Cerebellar cortex (tissue), 1 donor: ENCODE measurements around the gene SLC12A6.
"Not testable (repeated sequence)": the region's sequence is repeated elsewhere in the genome, so short reads cannot be mapped to it uniquely, and the experiment has no call there.

ENCODE experiments used
- DNase-seq: peaks from one replicate; pipeline ENCODE4 v3.0.0-alpha.2; 2015; ENCODE audit warnings: low spot score

Gene SLC12A6

GRCh38 chr15:34357653-34358052, 20.1 kb upstream of the SLC12A6 start:
- DNase-seq = no peak

DNA sequence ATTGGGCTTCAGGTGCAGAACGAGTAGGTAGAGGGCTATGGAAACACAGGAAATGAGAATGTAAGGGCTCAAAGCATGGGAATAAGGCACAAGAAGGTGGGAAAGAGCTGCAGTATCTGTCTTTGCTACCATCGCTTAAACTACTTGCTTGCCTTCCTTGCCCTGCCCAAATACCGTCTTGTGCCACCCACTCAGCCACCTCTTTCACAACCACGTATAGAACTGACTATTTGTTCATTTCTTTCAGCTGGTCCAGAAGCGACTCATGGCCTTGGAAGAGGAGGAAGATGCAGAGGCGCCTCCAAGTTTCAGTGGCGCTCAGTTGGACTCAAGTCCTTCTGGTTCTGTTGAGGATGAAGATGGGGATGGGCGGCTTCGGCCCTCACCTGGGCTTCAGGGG, 17.7 kb upstream of the SLC12A6 start:
- DNase-seq = no peak

DNA sequence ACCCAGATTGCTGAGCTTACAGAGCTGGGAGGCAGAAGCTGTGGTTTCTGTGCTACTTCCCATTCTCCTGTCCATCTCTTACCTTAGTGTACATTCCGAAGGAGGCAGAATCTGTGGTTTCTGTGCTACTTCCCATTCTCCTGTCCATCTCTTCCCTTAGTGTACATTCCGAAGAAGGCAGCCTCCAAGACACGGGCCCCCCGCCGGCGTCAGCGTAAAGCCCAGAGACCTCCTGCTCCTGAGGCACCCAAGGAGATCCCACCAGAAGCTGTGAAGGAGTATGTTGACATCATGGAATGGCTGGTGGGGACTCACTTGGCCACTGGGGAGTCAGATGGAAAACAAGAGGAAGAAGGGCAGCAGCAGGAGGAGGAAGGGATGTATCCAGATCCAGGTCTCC, 16.7 kb upstream of the SLC12A6 start:
- no peak for DNase-seq

- no peak for DNase-seq
These were observed 16.0 kb upstream of the SLC12A6 start for GRCh38 chr15:34353627-34354026.

- not testable (repeated sequence) for DNase-seq
These were observed 15.4 kb upstream of the SLC12A6 start for GRCh38 chr15:34352996-34353395.

GRCh38 chr15:34349769-34350168, 12.2 kb upstream of the SLC12A6 start:
- no peak for DNase-seq

- no peak for DNase-seq
These were observed 11.2 kb upstream of the SLC12A6 start for GRCh38 chr15:34348735-34349300.

- no peak for DNase-seq
These were observed 10.5 kb upstream of the SLC12A6 start for GRCh38 chr15:34347951-34348638.

- DNase-seq = peak; percentile 94
These were observed 5.4 kb upstream of the SLC12A6 start, which contains the start of the genes NOP10 and NUTM1 for GRCh38 chr15:34342737-34343575. Gene NOP10 (minus strand): TSS chr15:34343136. CDS start chr15:34343073, 63 bp downstream. Gene NUTM1 (plus strand): TSS chr15:34343315. CDS start chr15:34343697, 382 bp downstream.

GRCh38 chr15:34342213-34342736, 4.7 kb upstream of the SLC12A6 start:
- not testable (repeated sequence) for DNase-seq

DNA sequence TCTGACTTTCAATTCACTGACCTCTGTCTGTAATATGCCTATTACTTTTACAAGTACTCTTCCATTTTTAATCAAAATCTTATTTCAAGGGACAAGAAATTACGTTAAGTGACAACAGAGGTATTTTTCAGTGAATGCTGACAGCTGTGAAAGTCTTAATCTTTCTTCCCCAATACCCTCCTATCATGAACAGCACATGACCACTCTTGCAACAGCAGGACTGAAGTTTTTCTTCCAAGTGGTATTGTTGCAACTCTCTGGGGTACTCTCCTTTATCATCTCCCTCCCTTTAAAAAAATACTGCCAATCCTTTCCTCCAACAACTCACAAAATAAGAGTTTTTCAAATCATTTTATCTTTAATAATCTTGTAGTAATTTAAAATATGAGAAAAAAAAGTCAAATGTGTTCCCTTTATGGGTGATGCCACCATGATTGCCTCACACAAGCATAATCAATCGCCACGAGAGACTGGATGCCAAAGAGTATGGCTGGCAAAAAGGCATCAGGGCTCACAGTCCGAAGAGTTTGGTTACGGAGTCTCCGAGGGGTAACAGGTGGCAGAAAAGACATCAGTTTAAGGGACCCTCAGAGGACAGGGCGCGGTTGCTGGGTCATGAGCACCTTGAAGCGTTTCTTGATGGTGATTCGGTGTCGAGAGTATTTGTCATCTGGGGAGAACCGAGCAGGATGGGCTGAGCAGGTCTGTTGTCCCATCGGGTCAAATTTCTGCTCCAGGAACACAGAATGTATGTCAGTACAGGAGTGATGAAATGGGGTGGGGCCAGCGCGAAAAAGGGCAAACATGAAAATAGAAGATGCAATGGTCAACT, 4.0 kb upstream of the SLC12A6 start:
- DNase-seq = no peak

DNA sequence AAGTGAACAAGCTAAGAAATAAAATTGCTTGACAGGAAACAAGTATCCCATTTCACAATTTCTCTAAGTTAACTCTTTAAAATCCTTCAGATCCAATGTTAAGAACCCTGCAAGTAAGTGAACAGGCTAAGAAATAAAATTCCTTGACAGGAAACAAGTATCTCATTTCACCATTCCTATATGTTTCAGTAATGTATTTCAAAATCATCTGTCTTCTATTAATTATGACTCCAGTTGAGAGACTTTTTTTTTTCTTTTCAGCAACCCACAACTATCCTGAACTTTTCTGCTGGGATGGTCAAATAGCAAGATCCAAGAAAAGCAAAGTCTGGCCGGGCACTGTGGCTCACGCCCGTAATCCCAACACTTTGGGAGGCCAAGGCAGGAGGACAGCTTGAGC, 2.4 kb upstream of the SLC12A6 start:
- DNase-seq = no peak

GRCh38 chr15:34338347-34338746, 766 bp upstream of the SLC12A6 start:
- peak; percentile 33 for DNase-seq

DNA sequence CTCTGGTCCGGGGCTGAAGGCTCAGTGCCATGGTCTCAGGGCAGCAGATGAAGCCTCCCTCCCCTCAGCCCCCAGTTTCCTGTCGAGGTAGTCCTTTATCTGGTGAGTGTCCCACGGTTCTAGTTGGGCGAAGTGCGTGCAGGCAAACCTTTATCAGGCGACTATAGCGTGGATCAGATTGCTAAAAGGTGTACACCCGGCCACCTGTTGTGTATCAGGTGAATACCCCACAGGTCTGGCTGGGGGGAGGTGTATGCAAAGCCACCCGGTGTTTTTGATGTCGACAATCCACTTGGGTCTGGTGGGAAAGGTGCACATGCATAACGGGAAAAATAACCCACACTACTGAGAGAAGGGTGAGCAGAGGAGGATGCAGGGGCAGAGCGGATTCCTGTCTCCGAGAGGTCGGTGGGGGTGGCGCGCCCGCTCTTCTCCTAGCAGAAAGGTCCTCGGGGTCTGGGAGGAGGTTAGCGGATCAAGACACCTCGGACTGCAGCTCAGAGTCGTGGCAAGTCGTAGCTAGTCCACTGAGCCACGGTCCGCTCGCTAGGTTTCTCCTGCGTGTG, 507 bp downstream of the SLC12A6 start:
- DNase-seq = peak; percentile 40

GRCh38 chr15:34336231-34336990, 1.2 kb downstream of the SLC12A6 start:
- peak; percentile 21 for DNase-seq

GRCh38 chr15:34335176-34336032, 2.2 kb downstream of the SLC12A6 start:
- DNase-seq = no peak

GRCh38 chr15:34334672-34335071, 2.9 kb downstream of the SLC12A6 start:
- no peak for DNase-seq

- DNase-seq = no peak
These were observed 4.9 kb downstream of the SLC12A6 start for GRCh38 chr15:34332553-34333120.

DNA sequence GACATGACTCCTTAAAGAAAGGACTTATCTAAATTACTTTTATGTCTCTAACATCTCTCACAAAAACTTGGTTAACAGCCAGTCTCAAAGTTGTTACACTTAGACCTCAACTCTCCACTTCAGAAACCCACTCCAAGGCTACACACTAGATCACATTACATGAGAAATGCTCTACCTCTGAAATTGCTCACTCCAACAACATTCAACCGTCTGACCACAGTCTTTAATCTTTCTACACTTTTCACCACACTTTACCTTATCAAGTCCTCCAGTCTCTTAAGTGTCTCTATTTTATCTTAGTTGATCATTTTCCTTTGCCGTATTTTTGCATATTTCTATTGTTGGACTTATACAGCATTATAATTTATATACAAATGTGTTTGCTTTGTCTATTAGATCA, 5.8 kb downstream of the SLC12A6 start:
- DNase-seq = no peak
